Panc1 (cell line): ENCODE results near the gene TTC9C. TPM values are rescaled to one million over a fixed set of nuclear protein-coding genes. Genes with fewer than 3 reads are reported as not detected.
"Not testable (repeated sequence)": the region's sequence is repeated elsewhere in the genome, so short reads cannot be mapped to it uniquely, and the experiment has no call there.

Source experiments
- ATAC-seq: fragments of 200-7000 bp; cut with Tn5 transposase; 2 replicates; pipeline ENCODE4 v1.9.1; 2020; ENCODE audit warnings: mild to moderate bottlenecking, moderate library complexity
- BruUV-seq: library from RNA; stranded (reverse); fragments of 400-500 nt; replicated peaks from 2 replicates; lab custom pipeline; 2021; lab: Mats Ljungman, UMichigan
- CTCF ChIA-PET: fragments of 300-600 bp; sonication (Branson Sonifier 250); formaldehyde crosslinking; loops from one replicate; lab custom pipeline; 2022; ENCODE audit warnings: antibody characterized with exemption; lab: Charles Lee
- POLR2A ChIA-PET: fragments of 300-600 bp; sonication (Branson Sonifier 250); formaldehyde crosslinking; loops from one replicate; lab custom pipeline; 2022; ENCODE audit warnings: antibody characterized with exemption; lab: Charles Lee
- DNase-seq: peaks from one replicate; pipeline ENCODE4 v3.0.0-alpha.2; 2010; ENCODE audit warnings: low read depth, low spot score
- H3K27ac ChIP-seq: 2 replicates; pipeline ENCODE4 v1.5.1; 2011; ENCODE audit warnings: mild to moderate bottlenecking, low read length, inconsistent platforms
- H3K27me3 ChIP-seq: fragments of 200-500 bp; sonication (Bioruptor generic); 2 replicates; pipeline ENCODE4 v1.6.0; 2014; ENCODE audit warnings: low read length, inconsistent platforms; ENCODE audit not compliant: control insufficient read depth, insufficient read depth
- H3K36me3 ChIP-seq: fragments of 200-500 bp; sonication (Bioruptor generic); 2 replicates; pipeline ENCODE4 v1.5.1; 2014; ENCODE audit warnings: inconsistent platforms, mild to moderate bottlenecking, low read length, moderate library complexity; ENCODE audit not compliant: control insufficient read depth, insufficient read depth
- H3K4me1 ChIP-seq: 2 replicates; pipeline ENCODE4 v1.5.1; 2011; ENCODE audit warnings: inconsistent platforms, mild to moderate bottlenecking, low read length, moderate library complexity; ENCODE audit not compliant: control insufficient read depth, insufficient read depth
- H3K4me3 ChIP-seq, 2 experiments: 2 replicates each; pipeline ENCODE4 v1.5.1; 2011 to 2012; ENCODE audit warnings: low read depth in 2 of 2, low read length in 2 of 2, mild to moderate bottlenecking in 2 of 2, inconsistent platforms in 1 of 2, moderate library complexity in 1 of 2
- H3K9me3 ChIP-seq: fragments of 200-500 bp; sonication (Bioruptor generic); 2 replicates; pipeline ENCODE4 v1.5.1; 2014; ENCODE audit warnings: low read depth, mild to moderate bottlenecking, inconsistent platforms, low read length, moderate library complexity; ENCODE audit not compliant: control insufficient read depth, insufficient read depth
- POLR2AphosphoS5 ChIP-seq: IDR thresholded peaks from 2 replicates; pipeline ENCODE4 v1.6.1; 2012; ENCODE audit warnings: mild to moderate bottlenecking, low read depth, low read length, moderate library complexity
- SIN3A ChIP-seq: IDR thresholded peaks from 2 replicates; pipeline ENCODE4 v1.6.1; 2012; ENCODE audit warnings: low read depth, mild to moderate bottlenecking, low read length, moderate library complexity, borderline replicate concordance; ENCODE audit not compliant: insufficient read depth
- TCF7L2 ChIP-seq: IDR thresholded peaks from 2 replicates; pipeline ENCODE4 v1.6.1; 2011; ENCODE audit warnings: mild to moderate bottlenecking, low read depth, low read length, inconsistent platforms
- in situ Hi-C: cut with HindIII; loops from 2 replicates; pipeline ENCODE4 v1.10.0; 2016; ENCODE audit warnings: low sequenced_read_pairs, low pct_unique_long_range_greater_than_20kb
- intact Hi-C: fragments of 100-400 bp; cut with micrococcal nuclease; formaldehyde crosslinking; loops from one replicate; pipeline ENCODE4 v1.10.0; 2022; ENCODE audit not compliant: unreplicated experiment
- total RNA-seq: library from RNA; stranded (reverse); gene quantifications from one replicate; pipeline ENCODE4 v1.2.1, GENCODE V29; 2021; ENCODE audit not compliant: unreplicated experiment
- TF ChIP-seq, protein P1 (sequence below): fragments of 450-650 bp; IDR thresholded peaks from 2 replicates; pipeline ENCODE4 v1.5.1; 2017; ENCODE audit warnings: mild to moderate bottlenecking
- TF ChIP-seq, protein P2 (sequence below), 2 experiments: IDR thresholded peaks; 2 replicates each; pipeline ENCODE4 v1.6.1; 2011 to 2012; ENCODE audit warnings: low read depth in 2 of 2, control low read depth in 1 of 2, low read length in 1 of 2, mild to moderate bottlenecking in 1 of 2, moderate library complexity in 1 of 2; ENCODE audit not compliant: insufficient read depth in 1 of 2

TTC9C gene
- total RNA-seq, 1 experiment from 2014 or later = 39.4 TPM

DNA sequence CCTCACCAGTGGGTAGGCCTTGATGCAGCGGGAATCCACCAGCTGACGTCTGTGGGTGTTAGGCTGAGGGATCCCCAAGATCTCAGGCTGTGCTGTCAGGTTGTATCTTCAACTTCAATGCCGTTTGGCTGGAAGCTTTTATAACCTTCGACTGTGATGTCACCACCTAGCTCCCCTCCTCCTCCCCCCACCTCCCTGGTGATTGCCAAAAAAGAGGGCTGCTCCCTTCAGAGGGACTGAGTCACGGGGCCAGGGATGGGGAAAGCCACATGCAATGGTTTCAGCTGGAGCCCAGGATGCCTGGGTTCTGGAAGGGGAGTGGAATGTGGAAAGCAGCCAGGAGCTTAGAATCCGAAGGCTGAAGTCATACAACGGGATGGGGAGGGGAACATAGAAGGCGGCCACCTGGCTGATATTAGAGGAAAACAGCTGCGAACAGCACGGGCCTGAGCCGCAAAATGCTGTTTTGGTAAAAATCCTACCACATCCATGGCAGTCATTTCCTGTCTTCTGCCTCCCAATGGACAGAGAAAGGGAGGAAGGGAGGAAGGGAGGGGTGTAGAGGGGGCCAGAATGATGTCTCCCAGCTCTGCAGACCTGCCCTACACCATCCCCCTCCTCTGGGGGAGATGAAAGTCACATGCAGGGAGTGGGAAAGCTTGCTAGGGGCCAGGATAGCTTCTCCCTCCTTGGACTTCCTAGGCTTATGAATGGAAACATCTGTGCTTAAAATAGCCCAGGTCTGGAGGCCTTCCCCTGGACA is 38.7 kb upstream of the TTC9C start, which contains the start of gene LRRN4CL:
Gene LRRN4CL (minus strand): TSS at position 110 of the 763 bp plus-strand sequence. CDS start 1,022 bp downstream, outside the sequence.
- DNase-seq = no peak
- no TSS peak for BruUV-seq
- H3K36me3 ChIP-seq = no peaks in the 10 kb centered on the region
- CTCF ChIA-PET = no interaction called here
- H3K4me3 ChIP-seq = no peak within 1 kb of the TSS
- H3K27me3 ChIP-seq = no peaks in the 10 kb centered on the region
- TF ChIP-seq, protein P1, sequence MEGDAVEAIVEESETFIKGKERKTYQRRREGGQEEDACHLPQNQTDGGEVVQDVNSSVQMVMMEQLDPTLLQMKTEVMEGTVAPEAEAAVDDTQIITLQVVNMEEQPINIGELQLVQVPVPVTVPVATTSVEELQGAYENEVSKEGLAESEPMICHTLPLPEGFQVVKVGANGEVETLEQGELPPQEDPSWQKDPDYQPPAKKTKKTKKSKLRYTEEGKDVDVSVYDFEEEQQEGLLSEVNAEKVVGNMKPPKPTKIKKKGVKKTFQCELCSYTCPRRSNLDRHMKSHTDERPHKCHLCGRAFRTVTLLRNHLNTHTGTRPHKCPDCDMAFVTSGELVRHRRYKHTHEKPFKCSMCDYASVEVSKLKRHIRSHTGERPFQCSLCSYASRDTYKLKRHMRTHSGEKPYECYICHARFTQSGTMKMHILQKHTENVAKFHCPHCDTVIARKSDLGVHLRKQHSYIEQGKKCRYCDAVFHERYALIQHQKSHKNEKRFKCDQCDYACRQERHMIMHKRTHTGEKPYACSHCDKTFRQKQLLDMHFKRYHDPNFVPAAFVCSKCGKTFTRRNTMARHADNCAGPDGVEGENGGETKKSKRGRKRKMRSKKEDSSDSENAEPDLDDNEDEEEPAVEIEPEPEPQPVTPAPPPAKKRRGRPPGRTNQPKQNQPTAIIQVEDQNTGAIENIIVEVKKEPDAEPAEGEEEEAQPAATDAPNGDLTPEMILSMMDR = no peak
- no peak for TF ChIP-seq SIN3A
- TF ChIP-seq, protein P2, sequence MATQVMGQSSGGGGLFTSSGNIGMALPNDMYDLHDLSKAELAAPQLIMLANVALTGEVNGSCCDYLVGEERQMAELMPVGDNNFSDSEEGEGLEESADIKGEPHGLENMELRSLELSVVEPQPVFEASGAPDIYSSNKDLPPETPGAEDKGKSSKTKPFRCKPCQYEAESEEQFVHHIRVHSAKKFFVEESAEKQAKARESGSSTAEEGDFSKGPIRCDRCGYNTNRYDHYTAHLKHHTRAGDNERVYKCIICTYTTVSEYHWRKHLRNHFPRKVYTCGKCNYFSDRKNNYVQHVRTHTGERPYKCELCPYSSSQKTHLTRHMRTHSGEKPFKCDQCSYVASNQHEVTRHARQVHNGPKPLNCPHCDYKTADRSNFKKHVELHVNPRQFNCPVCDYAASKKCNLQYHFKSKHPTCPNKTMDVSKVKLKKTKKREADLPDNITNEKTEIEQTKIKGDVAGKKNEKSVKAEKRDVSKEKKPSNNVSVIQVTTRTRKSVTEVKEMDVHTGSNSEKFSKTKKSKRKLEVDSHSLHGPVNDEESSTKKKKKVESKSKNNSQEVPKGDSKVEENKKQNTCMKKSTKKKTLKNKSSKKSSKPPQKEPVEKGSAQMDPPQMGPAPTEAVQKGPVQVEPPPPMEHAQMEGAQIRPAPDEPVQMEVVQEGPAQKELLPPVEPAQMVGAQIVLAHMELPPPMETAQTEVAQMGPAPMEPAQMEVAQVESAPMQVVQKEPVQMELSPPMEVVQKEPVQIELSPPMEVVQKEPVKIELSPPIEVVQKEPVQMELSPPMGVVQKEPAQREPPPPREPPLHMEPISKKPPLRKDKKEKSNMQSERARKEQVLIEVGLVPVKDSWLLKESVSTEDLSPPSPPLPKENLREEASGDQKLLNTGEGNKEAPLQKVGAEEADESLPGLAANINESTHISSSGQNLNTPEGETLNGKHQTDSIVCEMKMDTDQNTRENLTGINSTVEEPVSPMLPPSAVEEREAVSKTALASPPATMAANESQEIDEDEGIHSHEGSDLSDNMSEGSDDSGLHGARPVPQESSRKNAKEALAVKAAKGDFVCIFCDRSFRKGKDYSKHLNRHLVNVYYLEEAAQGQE (IDR thresholded peaks at IDR 0.05; ENCODE audit: insufficient read depth in 1 of 2, low read depth in 2 of 2, low read length in 1 of 2) = no peak
- TF ChIP-seq TCF7L2 = no peak
- no peak for TF ChIP-seq POLR2AphosphoS5
- POLR2A ChIA-PET = no interaction called here
- in situ Hi-C loops (no loop called here), intact Hi-C loops (no loop called here)
- H3K4me1 ChIP-seq = no peaks in the 10 kb centered on the region
- no peak within 1 kb of the TSS for H3K27ac ChIP-seq
- no peaks in the 10 kb centered on the region for H3K9me3 ChIP-seq
- ATAC-seq = no peak; the same call in 1 of the 2 replicates

DNA sequence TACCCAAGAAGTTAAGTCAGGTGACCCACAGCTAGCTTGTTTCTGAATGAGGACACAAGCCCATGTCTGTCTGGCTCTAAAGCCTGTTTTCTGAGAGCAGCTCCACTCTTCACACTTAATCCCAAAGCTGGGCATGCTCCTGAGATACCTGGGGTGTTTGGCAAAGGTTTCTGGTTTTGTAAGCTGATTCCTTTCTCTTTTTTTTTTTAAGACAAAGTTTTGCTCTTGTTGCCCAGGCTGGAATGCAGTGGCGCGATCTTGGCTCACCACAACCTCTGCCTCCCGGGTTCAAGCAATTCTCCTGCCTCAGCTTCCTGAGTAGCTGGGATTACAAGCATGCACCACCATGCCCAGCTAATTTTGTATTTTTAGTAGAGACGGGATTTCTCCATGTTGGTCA is 34.7 kb upstream of the TTC9C start:
- intact Hi-C loops, H3K27me3 ChIP-seq, H3K4me1 ChIP-seq, BruUV-seq, H3K4me3 ChIP-seq, ATAC-seq, in situ Hi-C loops, H3K36me3 ChIP-seq, H3K9me3 ChIP-seq, DNase-seq, H3K27ac ChIP-seq, POLR2A ChIA-PET: not testable (repeated sequence)
- CTCF ChIA-PET = interaction anchor here (0.7 kb wide), 1 partner anchor 16 kb away, joined by 4 read pairs; no protein-coding TSS in a partner anchor
